K562 (cell line): ENCODE results near the gene MOGAT2.

Source experiments
- EGR1 ChIP-seq: fragments of 450-650 bp; conservative IDR thresholded peaks from 2 replicates; pipeline ENCODE4 v1.6.1; 2017; ENCODE audit warnings: mild to moderate bottlenecking
- HDAC2 ChIP-seq: fragments of 450-650 bp; IDR thresholded peaks from 2 replicates; pipeline ENCODE4 v1.6.1; 2016; ENCODE audit warnings: mild to moderate bottlenecking
- KAT2B ChIP-seq: IDR thresholded peaks from one replicate; pipeline ENCODE4 v1.6.1; 2012; ENCODE audit warnings: low read depth, mild to moderate bottlenecking, control low read depth, inconsistent platforms, low read length, moderate library complexity
- LARP7 ChIP-seq: fragments of 450-650 bp; IDR thresholded peaks from 2 replicates; pipeline ENCODE4 v1.6.1; 2016
- NFRKB ChIP-seq: fragments of 450-650 bp; IDR thresholded peaks from 2 replicates; pipeline ENCODE4 v1.6.1; 2016; ENCODE audit warnings: low read depth
- NFYB ChIP-seq: IDR thresholded peaks from 2 replicates; pipeline ENCODE4 v1.6.1; 2011; ENCODE audit warnings: mild to moderate bottlenecking, moderate library complexity; ENCODE audit not compliant: insufficient read length; ENCODE audit errors: extremely low read depth
- POU5F1 ChIP-seq: fragments of 150-350 bp; IDR thresholded peaks from 2 replicates; pipeline ENCODE4 v1.6.1; 2014; ENCODE audit warnings: borderline replicate concordance, low read length, low read depth, mild to moderate bottlenecking; ENCODE audit not compliant: partially characterized antibody
- ZBTB7A ChIP-seq: IDR thresholded peaks from 2 replicates; pipeline ENCODE4 v1.6.1; 2011; ENCODE audit warnings: low read depth, mild to moderate bottlenecking, low read length, moderate library complexity, borderline replicate concordance; ENCODE audit not compliant: control insufficient read depth
- TF ChIP-seq, protein P1 (sequence below): fragments of 250-450 bp; sonication (Bioruptor Pico); IDR thresholded peaks from 2 replicates; pipeline ENCODE4 v1.5.0; 2021; ENCODE audit warnings: mild to moderate bottlenecking, borderline replicate concordance
- TF ChIP-seq, protein P2 (sequence below): sonication (generic); formaldehyde crosslinking; IDR thresholded peaks from 2 replicates; pipeline ENCODE4 v1.8.0; 2022; ENCODE audit warnings: mild to moderate bottlenecking, low read depth, missing genetic modification reagents
- TF ChIP-seq, protein P3 (sequence below): sonication (generic); formaldehyde crosslinking; IDR thresholded peaks from 2 replicates; pipeline ENCODE4 v1.5.0; 2020; ENCODE audit warnings: missing genetic modification reagents

DNA sequence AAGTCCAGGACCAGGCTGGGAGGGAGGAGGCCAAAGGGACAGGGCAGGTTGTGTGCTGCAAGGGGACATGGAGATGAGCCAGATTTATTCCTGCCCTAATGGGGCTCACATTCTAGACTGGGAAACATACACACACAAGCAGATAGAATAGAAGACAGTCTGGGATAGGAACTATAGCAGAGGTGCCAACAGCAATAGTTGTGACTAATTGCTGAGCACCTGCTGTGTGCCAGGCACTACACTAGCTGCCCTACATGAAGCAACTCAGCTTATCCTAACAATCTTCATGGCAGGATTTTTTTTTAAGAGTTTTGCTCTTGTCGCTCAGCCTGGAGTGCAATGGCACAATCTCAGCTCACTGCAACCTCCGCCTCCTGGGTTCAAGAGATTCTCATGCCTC is 11.4 kb downstream of the MOGAT2 start:
- TF ChIP-seq POU5F1 (no peak), KAT2B (no peak), LARP7 (no peak), NFYB (no peak), NFRKB (no peak), ZBTB7A (no peak), HDAC2 (no peak), EGR1 (no peak)
- TF ChIP-seq, protein P1, sequence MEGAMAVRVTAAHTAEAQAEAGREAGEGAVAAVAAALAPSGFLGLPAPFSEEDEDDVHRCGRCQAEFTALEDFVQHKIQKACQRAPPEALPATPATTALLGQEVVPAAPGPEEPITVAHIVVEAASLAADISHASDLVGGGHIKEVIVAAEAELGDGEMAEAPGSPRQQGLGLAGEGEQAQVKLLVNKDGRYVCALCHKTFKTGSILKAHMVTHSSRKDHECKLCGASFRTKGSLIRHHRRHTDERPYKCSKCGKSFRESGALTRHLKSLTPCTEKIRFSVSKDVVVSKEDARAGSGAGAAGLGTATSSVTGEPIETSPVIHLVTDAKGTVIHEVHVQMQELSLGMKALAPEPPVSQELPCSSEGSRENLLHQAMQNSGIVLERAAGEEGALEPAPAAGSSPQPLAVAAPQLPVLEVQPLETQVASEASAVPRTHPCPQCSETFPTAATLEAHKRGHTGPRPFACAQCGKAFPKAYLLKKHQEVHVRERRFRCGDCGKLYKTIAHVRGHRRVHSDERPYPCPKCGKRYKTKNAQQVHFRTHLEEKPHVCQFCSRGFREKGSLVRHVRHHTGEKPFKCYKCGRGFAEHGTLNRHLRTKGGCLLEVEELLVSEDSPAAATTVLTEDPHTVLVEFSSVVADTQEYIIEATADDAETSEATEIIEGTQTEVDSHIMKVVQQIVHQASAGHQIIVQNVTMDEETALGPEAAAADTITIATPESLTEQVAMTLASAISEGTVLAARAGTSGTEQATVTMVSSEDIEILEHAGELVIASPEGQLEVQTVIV (CRISPR knock-in tag): no peak
- TF ChIP-seq, protein P2, sequence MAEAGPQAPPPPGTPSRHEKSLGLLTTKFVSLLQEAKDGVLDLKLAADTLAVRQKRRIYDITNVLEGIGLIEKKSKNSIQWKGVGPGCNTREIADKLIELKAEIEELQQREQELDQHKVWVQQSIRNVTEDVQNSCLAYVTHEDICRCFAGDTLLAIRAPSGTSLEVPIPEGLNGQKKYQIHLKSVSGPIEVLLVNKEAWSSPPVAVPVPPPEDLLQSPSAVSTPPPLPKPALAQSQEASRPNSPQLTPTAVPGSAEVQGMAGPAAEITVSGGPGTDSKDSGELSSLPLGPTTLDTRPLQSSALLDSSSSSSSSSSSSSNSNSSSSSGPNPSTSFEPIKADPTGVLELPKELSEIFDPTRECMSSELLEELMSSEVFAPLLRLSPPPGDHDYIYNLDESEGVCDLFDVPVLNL (CRISPR knock-in tag): no peak
- TF ChIP-seq, protein P3, sequence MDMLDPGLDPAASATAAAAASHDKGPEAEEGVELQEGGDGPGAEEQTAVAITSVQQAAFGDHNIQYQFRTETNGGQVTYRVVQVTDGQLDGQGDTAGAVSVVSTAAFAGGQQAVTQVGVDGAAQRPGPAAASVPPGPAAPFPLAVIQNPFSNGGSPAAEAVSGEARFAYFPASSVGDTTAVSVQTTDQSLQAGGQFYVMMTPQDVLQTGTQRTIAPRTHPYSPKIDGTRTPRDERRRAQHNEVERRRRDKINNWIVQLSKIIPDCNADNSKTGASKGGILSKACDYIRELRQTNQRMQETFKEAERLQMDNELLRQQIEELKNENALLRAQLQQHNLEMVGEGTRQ: no peak
